Activated CD4-positive, alpha-beta T cell treated with anti-CD3 and anti-CD28 coated beads for 24 hours (primary cell): Measurements from ENCODE around the gene PNMT.

ENCODE experiments used
- DNase-seq, 2 donors: peaks; one replicate each; pipeline ENCODE4 v3.0.0-alpha.2; 2020; ENCODE audit warnings: low read depth in 2 of 2

PNMT gene

DNA sequence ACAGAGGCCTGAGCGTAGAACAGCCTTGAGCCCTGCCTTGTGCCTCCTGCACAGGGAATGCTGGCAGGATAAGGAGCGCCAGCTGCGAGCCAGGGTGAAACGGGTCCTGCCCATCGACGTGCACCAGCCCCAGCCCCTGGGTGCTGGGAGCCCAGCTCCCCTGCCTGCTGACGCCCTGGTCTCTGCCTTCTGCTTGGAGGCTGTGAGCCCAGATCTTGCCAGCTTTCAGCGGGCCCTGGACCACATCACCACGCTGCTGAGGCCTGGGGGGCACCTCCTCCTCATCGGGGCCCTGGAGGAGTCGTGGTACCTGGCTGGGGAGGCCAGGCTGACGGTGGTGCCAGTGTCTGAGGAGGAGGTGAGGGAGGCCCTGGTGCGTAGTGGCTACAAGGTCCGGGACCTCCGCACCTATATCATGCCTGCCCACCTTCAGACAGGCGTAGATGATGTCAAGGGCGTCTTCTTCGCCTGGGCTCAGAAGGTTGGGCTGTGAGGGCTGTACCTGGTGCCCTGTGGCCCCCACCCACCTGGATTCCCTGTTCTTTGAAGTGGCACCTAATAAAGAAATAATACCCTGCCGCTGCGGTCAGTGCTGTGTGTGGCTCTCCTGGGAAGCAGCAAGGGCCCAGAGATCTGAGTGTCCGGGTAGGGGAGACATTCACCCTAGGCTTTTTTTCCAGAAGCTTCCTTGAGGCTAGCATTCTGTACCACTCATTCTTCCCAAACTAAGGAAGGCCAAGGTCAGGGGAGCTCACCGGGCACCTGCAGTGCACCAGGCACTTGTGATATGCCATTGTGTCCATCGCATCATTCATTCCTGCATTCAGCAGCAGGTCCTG is 1.9 kb downstream of the PNMT start:
- no peak for DNase-seq

DNA sequence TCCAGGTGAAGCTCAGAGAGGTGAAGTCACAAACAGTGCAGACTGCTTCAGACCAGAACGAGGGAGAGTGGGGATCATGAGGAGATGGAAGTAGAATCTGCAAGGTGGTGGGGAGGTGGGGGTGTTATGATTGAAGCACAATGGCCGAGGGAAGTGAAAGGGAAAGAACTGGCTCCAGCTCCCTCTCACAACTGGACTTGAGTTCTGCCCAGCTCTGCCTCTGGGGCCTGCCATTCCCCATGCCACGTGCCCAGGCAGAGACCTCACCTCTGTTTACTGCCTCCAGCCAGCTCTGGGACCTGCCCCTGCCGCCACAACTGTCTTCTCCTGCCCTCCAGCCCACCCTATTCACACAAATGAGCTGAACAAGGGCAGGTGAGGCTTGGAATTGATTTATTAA is 2.5 kb downstream of the PNMT start:
- no peak for DNase-seq

DNA sequence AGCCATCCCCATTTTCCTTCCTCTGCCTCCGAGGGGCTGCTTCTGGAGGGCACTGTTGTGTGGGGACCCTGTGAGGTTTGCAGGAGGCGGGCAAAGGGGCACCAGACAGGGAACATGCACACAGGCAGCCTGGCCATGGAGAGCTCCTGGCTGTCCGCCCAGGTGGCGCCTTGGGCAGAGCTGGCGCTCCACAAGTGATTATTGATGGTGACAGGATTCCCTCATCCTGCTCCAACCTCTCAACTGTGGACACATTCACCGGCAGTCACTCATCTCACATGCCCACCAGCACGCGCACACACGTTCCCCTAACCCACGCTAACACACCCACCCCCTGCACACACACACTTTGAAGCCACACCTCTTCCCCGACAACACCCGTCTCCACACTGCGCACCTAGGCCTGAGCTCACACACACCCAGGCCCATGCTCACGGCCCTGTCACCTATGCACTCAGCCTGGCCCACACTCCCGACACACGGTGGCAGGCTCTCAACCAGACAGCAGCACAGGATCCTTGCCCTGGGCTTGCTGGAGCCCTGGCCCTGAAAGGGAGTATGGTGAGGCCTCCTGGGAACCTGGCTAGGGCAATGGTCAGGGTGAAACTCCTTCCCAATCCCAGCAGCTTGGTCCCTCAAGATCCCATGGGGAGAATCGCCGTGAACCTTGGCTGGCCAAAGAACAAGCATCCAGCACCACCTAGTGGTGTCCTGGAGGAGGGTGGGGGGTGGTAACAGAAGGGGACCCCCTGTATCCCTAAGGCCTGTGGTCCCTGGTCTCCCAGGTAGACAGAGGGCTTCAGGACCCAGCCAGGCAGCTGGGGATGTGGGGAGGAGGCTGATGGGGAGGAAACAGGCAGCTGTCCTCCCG is 3.6 kb downstream of the PNMT start:
- no peak for DNase-seq

- no peak for DNase-seq
Measured at GRCh38 chr17:39672522-39673334, 4.5 kb downstream of the PNMT start.

DNA sequence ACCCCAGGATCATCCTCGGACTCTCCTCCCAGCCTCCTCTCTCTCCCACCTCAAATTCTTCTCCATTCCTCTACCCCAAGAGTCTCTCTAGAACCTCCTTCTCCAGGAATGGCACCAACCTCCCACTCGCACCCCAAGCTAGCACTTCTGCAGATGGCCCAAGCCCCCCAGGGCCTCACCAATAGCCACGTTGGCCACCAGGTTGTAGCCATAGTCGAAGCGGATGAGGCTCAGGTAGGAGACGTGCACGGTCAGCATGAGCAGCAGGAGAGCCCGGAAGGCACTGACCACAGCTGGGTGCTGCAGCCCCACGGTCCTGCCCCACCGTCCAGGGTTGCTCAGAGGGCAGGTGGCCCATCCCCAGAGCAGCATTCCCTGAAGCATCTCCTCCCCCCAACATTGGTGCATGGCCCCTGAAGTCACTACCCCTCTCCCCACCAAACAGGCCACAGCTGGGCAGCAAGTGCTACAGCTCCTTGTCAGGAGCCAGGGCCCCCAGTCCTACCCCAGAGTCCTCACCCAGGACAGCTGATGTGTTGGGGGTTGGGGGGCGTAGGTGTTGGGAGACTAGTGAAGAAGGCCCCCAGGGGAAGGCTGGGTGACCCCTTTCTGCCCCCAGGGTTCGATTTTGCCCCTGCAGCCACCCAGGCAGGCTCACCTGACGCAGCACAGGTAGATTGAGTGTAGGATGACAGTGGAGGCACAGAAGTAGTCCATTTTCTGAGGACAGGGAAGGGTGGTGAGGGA is 5.3 kb downstream of the PNMT start:
- no peak for DNase-seq

DNA sequence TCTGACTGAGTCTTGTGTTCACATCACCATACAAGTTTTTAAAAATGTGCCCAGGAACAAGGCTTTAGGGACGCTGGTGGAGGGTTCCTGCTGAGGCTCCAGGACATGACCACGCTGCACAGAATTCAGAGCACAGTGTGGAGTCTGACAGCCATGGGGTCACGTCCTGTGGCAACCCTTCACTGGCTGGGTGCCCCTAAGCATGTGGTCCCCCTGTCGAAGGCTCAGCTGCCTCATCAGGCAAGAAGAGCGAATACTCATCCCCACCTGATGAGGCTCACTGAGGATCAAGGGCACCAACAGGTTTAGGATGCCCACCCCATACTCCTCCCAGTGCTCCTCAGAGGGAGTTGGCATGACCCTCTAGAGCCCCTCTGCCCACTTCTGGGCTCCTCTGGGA is 5.9 kb downstream of the PNMT start:
- DNase-seq: no peak

DNA sequence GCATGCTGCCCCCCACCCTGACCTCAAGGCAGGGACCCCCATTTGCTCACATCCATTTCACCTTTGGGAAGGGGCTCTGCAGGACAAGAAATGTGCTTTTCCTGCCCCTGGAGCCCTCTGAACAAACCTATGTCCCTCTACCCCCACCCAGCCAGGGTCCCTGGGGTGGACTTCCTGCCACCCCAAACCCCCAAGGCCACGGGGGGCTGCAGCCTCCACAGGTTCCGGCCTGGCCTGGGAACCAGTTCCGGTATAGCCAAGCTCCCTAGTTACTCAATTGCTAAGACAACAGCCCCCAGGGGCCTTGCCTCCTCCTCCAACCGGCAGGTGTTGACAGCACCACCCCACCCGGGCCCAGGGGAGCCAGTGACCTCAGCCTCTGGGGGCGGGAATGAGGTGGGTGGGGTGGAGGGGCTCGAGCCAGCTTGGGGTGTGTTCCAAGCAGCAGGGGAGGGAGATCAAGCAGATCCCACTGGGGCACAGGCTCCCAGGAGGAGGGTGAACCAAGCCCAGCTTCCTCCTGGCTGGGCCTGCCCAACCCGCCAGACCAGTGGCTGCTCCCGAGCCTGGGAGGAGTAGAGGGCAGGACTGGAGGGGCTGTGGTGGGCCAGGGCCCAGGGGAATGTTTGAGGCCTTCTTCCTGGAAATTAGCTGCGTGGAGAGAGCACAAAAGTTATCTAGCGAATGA is 6.6 kb downstream of the PNMT start:
- DNase-seq: no peak

GRCh38 chr17:39675390-39676082 is 7.3 kb downstream of the PNMT start:
- no peak for DNase-seq

DNA sequence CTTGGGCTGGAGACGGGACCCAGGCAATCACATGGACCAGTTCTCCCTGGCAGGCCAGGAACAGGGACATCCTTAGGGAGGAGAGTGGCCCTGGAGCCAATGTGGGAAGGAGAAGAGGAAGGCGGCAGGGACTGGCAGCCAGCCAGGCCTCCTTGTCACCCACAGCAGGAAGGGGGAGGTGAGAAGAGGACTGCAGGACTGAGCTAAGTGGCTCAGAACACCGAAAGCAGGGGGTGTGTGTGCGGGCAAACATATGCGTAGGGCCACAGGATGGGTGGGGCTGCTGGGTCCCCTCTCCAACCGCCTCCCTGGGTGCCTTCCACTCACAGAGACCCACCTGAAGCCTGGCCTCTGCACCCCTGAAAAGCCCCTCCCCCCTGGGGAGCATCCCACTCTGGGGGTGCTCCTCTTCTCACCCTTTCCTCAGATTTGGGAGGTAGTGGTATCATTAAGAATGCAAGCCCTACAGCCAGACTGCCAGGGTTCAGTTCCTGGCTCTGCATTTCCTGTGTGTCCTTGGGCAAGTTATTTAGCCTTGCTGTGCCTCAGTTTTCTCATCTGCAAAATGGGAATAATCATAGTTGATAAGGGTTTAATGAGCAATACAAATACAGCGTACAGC is 8.1 kb downstream of the PNMT start:
- DNase-seq: no peak

DNA sequence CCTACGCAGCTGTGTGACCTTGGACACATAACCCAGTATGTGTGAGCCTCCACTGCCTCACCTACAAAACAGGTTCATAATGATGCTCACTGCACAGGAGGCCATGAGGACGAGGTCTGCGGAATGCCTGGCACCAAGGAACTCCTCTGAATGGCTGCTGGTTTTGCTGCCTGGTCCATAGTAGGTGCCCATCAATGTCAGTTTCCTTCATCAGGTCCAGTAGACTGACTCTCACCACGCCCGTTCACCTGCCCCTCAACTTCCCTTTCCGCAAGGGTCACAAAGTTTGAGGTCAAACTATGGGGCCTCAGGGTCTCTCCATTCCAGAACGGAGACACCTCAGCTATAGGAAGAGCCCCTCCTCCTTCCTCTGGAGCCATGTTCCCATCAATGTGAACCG is 8.8 kb downstream of the PNMT start:
- no peak for DNase-seq

GRCh38 chr17:39677542-39678339 is 9.5 kb downstream of the PNMT start:
- no peak for DNase-seq

GRCh38 chr17:39678340-39679116 is 10.3 kb downstream of the PNMT start:
- DNase-seq: no peak

- no peak for DNase-seq
Measured at GRCh38 chr17:39679521-39680192, 11.4 kb downstream of the PNMT start.

- no peak for DNase-seq
Measured at GRCh38 chr17:39683295-39683939, 15.2 kb downstream of the PNMT start.

- no peak for DNase-seq
Measured at GRCh38 chr17:39684369-39685192, 16.3 kb downstream of the PNMT start.

GRCh38 chr17:39687101-39687545 is 18.9 kb downstream of the PNMT start:
- no peak for DNase-seq
